Measurements from ENCODE around the gene THRA. TPM values are rescaled to one million over a fixed set of nuclear protein-coding genes. Genes with fewer than 3 reads are reported as not detected.

THRA gene
- total RNA-seq, 1 donor from 2014 or later, result 31.9 TPM

- TF ChIP-seq CTCF (IDR thresholded peaks at IDR 0.05), result no peak
- no peaks in the 10 kb centered on the region for H3K27me3 Mint-ChIP-seq (ENCODE audit: low read depth)
- no peaks in the 10 kb centered on the region for H3K36me3 Mint-ChIP-seq (ENCODE audit: low read depth)
- no peak for DNase-seq (ENCODE audit: low spot score)
- H3K4me1 Mint-ChIP-seq (ENCODE audit: low read depth), result peaks cover 56% of the 10 kb centered on the region
- H3K9me3 Mint-ChIP-seq (ENCODE audit: low read depth), result no peaks in the 10 kb centered on the region
- H3K4me3 Mint-ChIP-seq (ENCODE audit: unreplicated experiment), result no peak overlapping the region
- no peak overlapping the region for H3K27ac Mint-ChIP-seq (ENCODE audit: unreplicated experiment)
Measured at GRCh38 chr17:40104594-40105486, 42.1 kb downstream of the THRA start.

GRCh38 chr17:40105861-40106759, 43.3 kb downstream of the THRA start:
- no peaks in the 10 kb centered on the region for H3K36me3 Mint-ChIP-seq (ENCODE audit: low read depth)
- H3K27ac Mint-ChIP-seq (ENCODE audit: unreplicated experiment), result no peak overlapping the region
- no peaks in the 10 kb centered on the region for H3K9me3 Mint-ChIP-seq (ENCODE audit: low read depth)
- no peak for TF ChIP-seq CTCF (IDR thresholded peaks at IDR 0.05)
- no peaks in the 10 kb centered on the region for H3K27me3 Mint-ChIP-seq (ENCODE audit: low read depth)
- H3K4me1 Mint-ChIP-seq (ENCODE audit: low read depth), result peaks cover 55% of the 10 kb centered on the region
- H3K4me3 Mint-ChIP-seq (ENCODE audit: unreplicated experiment), result no peak overlapping the region
- DNase-seq (ENCODE audit: low spot score), result no peak

- H3K27me3 Mint-ChIP-seq (ENCODE audit: low read depth), result no peaks in the 10 kb centered on the region
- no peak for TF ChIP-seq CTCF (IDR thresholded peaks at IDR 0.05)
- DNase-seq (ENCODE audit: low spot score), result no peak
- no peaks in the 10 kb centered on the region for H3K36me3 Mint-ChIP-seq (ENCODE audit: low read depth)
- peaks cover 56% of the 10 kb centered on the region for H3K4me1 Mint-ChIP-seq (ENCODE audit: low read depth)
- H3K4me3 Mint-ChIP-seq (ENCODE audit: unreplicated experiment), result no peak overlapping the region
- H3K27ac Mint-ChIP-seq (ENCODE audit: unreplicated experiment), result peak overlapping the region; percentile 89
- no peaks in the 10 kb centered on the region for H3K9me3 Mint-ChIP-seq (ENCODE audit: low read depth)
Measured at GRCh38 chr17:40106760-40107521, 44.2 kb downstream of the THRA start.

- TF ChIP-seq CTCF (IDR thresholded peaks at IDR 0.05), result no peak
- Mint-ChIP-seq H3K27me3 (ENCODE audit: low read depth) (no peaks in the 10 kb centered on the region), H3K9me3 (ENCODE audit: low read depth) (no peaks in the 10 kb centered on the region), H3K27ac (ENCODE audit: unreplicated experiment) (peak overlapping the region; percentile 89), H3K4me1 (ENCODE audit: low read depth) (peaks cover 62% of the 10 kb centered on the region), H3K4me3 (ENCODE audit: unreplicated experiment) (peak overlapping the region; percentile 35), H3K36me3 (ENCODE audit: low read depth) (no peaks in the 10 kb centered on the region)
- no peak for DNase-seq (ENCODE audit: low spot score)
Measured at GRCh38 chr17:40107522-40108174, 44.9 kb downstream of the THRA start.
